ENCODE results near the gene RPS15. TPM values are rescaled to one million over a fixed set of nuclear protein-coding genes. Genes with fewer than 3 reads are reported as not detected.
"Not testable (repeated sequence)": the region's sequence is repeated elsewhere in the genome, so short reads cannot be mapped to it uniquely, and the experiment has no call there.

Gene RPS15
- total RNA-seq, 1 donor from 2014 or later, result 637 TPM

DNA sequence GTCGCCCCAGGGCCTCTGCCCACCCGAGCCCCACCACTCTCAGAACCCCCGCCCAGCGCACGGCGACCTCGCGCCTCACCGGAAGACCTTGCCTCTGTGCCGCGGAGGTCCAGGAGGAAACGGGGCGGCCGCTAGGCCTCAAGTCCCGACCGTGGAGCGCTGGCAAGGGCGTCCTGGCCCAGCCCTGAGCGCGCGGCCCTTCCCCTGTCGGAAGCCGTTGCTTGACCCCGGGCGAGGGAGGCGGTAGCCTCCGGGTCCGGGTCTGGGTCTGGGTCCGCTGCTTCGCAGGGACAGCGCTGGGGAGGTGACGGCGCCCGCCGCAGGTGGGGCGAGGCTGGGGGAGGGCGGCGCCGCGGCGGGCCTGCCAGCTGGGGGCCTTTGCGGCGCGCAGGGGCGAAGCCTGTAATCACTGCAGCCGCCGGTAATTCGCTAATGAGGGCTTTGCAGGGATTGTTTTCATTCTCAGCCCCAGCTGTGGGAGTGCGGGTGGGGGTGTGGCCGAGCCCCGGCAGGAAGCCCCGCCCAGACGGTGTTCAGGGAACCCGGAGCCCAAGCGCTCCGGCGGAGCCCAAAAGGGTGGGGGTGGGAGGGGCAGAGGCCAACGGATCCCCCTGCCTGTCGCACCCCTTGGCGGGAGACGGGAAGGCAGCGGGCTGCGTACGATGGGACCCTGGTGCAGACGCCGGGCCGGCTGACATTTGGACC is 32.3 kb downstream of the RPS15 start:
- DNase-seq, result no peak

DNA sequence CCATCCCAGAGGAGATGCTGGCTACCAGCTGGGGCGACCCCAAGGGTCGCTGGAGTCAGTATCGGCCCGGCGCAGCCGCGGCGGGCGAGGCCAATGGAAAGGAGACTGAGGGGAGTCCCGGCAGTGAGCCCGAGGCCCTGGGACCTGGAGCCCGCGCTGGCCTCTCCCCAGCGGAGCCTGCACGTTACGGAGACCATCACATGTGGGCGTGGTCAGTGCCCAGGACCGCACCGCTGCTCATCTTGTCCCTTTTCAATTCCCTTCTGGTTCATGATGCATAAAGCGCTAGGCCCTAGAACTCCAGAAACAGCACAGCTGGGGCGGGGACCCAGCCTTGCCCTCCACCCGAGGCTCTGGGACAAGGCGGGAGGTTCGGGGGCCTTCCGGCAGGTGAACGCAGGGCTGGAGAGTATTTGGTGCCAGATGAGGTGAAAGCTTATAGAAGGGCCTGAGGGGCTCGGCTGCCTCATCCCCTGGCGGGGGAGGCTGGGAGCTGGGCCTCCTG is 32.9 kb downstream of the RPS15 start:
- no peak for DNase-seq

DNA sequence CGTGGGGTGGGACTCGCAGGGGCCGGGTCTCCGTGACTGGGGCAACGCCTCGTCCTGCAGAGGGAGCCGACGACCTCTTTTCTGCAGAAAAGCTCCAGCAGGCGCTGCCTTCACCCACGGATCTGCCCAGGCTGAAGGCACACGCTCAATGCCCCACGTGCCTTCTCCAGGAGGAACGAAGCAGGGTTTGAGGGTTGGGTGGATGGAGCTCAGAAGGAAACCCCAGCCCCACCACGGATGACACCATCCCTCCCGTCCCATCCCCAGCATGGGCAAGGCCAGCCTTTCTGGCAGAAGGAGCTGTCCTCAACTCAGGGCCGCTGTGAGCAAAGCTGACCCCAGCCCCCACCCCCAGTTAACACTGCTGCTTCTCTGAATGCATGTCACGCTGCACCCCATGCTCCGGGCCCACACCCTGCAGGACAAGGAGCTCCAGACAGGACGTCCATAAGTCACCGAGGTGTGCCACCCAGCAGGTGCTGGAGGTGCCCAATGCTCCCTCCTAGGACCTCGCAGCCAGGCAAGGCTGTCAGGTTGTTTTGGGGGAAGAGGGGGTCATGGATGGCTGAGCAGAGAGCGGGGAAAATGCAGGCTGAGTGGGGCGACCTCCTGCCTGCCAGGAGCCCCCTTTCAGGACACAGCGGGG is 33.4 kb downstream of the RPS15 start:
- no peak for DNase-seq

DNA sequence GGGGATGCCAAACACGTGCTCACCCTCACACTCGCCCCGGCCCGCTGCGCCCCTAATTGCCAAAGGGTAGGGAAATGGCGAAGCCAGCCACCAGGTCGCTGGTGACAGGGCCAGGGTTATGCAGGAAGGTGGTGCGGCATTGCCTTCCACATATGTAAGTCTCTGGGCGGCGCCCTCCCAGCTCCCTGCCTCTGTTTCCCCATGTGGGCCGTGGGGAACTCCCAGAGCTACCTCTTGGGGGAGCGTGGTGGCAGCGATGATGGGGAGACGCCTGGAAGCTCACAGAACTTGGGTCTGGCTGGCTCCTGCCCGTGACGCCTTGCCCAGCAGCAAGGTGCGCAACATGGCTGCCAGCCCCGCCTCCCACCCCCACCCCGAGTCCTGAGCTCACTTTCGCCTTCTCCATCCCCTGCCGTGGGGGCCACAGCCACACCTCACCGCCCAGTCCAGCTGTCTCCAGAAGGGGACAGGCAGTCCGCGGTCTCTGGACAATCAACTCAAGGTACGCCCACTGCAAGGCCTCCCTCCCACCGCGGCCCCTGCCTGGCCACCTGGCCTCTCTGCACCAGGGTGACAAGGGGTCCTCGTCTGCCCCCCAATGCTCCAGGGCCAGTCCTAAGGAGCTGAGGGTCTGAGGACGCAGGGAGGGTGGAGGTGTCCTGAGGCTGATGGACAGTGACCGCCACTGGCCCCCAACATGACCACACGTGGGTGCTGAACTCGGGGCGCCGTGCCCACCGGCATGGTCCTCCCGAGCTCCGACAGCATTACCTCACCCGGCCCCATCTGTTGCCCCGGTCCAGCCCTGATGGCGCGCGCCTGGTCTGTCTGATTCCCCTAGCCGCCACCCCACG is 34.3 kb downstream of the RPS15 start:
- no peak for DNase-seq

DNA sequence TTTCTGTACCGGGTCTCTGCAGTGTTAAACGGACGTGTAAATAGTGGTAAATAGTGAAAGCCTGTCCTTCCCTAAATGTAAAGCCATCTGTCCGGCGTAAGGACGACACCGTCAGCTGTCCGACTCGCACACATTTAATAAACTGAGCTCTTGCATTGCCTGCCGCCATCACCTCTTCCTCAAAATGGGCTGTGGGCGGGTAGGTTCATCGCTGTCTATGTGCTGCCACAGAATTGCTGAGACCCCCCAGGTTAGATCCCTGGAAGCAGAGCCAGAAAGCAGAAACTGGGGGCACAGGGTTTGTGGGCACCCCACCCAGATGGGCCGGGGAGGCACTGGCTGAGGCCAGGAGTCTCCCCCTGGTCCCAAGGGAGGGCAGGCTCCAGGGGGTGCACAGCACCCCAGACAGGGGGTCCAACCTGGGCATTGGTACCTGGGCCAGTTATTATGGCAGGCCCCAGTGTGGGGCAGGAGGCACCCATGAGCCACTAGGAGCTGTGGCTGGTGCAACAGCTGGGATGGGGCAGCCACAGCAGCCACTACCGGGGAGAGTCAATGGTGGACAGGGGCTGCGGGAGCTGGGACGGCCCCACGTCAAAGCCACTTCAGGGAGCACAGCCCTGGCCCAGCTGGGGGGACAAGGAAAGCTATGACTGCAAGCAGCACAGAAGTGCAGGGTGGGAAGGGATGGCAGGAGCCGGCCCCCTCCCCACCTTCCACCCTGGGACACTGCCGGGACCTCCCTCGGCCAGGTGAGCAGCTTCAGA is 35.1 kb downstream of the RPS15 start:
- no peak for DNase-seq

DNA sequence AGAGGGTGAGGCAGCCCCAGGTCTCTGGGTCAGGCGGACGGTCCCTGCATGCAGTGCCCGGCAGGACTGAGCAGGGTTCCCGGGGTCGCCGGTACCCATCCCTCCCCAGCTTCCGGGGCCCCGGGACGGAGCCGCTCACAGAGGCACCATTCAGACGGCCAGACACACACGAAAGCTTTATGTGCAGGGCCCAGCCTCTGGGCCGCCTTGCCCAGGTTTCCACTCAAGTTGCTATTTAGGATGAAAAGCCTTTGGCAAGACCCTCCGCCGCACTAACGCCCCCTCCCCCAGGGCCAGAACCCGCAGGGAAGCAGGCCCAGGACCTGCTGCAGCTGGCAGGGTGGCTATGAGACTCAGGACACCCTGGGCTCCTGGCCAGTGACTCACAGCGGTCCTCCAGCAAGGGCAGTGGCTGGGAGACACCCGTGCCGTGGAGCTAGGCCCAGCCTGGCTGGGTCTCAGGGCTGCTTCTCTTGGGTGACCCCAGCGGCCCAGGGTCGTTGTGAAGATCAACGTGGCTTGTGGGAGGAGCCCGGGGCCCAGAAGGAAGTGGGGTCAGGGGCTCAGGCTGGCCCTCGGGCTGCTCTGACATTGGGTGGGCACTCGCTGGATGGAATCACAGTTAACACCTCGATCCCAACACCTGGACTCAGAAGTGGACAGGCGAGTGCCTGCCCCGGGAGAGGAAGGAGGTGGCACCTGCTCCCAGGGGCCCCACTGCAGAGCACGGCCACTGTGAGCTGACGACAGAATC is 36.0 kb downstream of the RPS15 start:
- no peak for DNase-seq

DNA sequence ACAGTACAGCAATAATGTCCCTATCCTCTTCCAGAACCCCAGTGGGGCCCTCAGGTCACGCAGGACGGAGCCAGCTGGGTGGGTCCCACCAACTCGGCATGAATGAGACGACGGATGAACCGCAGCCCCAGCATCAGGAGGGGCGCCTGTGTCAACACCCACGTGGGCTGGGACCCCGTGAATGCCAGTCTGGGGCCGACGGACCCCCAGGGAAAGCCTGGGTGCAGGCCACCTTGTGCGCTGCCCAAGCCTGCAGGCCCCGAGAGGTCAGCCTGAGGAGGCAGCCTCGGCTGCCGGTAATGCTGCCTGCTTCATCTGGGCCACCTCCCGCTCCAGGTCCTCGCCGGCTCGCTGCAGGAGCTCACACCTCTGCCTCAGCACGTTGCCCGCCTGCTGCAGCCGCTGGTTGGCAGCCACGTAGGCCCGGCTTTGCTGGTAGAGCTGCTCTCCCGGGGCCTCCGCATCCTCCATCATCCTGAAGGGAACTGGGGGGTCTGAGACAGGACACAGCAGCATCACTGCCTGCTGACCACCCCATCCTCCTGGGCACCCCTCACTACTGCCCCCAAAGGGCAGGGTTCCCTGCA is 36.7 kb downstream of the RPS15 start:
- DNase-seq, result no peak

DNA sequence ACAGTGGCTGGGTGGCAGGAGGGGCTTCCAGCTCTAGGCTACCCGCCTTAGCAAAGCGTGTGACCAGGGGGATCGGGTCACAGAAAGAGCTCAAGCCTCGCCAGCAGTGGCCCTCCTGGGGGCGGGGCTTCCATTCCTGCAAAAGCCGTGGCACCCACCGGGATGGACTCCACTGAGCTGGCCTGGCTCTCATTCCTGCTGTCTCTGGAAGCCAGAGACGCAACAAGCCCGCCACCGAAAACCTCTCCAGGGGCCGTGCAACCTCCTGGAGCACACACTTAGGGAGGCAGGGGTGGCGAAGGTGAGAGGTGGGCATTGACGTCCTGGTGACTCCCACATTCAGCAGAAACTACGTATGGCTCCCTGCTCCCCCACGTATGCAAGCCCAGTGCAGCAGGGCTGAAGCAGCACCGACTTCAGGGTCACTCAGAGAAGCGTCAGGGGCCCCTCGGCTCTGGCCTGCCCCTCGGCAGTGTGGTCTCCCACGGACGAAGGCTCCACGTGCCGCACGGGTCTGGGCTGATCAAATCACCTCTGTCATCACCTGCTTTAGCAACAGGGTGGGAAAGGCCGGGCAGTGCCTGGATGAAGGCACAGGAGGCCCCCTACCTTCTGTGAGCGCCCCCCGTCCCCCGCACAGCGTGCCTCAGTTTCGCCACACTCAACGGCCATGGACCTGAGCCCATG is 37.7 kb downstream of the RPS15 start:
- no peak for DNase-seq

DNA sequence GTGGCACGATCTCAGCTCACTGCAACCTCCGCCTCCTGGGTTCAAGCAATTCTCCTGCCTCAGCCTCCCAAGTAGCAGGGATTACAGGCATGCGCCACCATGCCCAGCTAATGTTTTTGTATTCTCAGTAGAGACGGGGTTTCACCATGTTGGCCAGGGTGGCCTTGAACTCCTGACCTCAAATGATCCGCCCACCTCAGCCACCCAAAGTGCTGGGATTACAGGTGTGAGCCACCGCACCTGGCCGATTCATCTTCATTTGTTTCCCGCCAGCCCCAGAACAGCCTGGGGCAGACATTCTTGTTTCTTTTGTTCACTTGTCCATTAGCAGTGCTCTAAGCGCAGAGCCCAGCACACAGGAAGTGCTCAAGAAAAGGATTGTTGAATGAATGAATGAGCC is 38.9 kb downstream of the RPS15 start:
- not testable (repeated sequence) for DNase-seq

DNA sequence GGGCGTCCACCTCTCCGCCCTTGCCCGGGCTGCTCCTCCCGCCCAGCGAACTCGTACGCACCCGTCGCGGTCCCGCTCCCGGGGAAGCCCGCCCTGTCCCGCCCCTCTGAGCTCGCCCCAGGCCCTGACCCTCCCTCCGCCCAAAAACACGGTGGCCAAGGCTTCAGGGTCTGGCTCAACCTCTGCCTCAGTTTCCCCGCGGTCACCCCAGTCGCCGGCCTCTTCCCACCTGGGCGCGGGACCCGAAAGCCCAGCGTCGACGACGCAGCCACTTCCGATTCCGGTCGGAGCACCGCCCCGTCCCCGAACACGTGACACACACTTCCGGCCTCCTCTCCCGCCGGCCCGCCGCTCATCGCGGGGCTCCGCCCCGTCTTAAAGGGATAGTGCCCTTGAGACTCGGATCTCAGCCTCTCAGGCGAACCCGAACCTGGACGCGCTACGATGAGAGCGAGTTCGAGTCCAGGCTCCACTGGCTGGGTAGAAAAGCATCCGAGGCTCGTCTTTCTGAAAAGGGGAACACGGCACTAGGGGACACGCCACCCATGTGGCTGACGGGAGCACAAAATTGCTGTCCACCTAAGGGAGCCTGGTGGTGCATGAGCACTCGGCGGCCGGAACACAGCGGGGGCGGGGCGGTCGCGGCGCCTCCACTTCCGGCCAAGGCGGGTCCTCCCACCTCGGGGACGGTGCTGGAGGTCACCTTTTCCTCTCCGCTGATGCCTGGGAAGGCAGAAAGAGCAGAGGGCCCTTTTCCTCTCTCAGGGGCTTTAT is 40.9 kb downstream of the RPS15 start, which contains the start of gene C19orf25:
C19orf25 (minus strand) TSS at position 282 of the 774 bp plus-strand sequence. CDS start 312 bp downstream, outside the sequence.
- DNase-seq, result peak; percentile 95

DNA sequence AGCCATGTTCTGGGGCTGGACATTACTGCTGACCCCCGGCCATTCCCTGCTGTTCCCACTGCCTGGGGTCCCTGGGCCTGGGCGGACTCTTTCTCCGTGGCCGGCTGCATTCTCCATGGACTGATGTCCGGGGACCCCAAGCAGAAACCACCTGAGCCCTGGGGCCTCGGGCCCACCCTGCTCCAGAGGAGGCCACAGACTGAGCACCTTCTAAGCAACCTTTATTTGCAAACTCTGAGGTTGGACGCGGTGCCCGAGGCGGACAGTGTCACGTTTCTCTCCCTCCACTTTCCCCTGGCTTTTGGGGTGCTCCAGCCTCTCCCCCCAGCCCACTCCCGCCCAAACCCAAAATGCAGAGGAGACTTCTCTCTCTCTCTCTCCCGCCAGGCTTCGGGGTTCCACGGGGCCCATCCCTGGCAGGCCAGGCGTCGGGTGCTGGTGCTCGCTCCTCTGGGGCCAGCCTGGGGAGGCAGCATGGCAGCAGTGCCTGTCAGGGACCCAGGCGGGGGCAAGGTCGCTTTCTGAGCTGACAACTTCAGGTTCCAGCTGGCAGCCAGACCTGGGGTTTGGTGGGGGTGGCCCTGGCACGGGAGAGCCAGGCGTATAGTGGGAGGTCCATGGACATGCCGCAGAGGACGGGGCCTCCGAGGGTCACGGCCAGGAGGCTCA is 43.2 kb downstream of the RPS15 start:
- DNase-seq, result no peak

DNA sequence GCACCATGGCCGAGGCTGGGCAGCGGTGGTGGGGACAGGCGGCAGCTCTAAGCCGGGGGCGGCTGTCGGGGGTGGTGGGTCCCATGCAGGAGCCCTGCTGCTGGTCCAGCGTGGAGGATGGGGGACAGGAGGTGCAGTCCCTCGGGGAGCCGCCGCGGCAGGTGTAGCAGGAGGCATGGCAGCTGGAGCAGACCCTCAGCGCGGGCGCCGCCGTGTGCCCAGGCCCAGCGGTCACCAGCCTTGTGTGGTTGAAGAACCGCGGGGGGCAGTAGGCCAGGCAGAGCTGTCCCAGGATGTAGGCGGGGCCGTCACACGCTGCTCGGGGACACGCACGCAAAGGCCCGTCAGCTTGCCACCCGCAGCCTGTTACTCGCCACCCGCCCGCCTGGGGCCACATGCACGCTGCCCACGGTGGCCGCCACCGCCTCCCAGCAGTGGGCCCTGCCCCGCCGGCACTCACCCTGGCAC is 43.7 kb downstream of the RPS15 start:
- DNase-seq, result no peak

DNA sequence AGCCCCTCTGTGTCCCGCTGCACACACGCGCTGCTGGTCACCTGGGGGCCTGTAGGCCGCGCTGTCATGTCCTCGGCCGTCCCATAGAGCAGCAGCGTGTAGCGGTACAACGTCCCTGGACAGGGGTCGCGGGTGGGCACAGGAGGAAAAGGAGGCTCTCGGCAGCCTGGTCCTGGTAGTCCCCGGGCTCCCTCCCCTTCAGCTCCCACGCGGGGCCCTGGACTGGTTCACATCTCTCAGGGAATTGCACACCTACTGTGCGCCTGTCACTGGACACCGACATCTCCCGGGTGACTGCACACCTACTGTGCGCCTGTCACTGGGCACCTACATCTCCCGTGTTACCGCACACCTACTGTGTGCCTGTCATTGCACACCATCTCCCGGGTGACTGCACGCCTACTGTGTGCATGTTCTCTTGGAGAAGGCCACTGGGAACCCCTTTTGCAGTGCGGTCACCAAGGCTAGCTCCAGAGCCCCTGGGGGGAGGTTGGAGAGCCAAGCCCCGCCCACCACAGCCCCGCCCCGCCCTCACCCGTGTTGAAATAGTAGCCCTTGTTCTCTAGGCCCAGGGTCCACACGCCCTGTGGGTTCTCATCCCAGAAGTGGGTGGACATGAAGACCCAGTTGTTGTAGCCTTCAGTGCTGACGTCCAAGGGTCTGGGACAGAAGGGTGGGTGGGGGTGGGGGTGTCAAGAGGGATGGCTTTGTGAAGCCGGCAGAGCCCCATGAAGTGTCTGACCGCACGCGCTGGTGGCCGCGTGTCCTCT is 44.4 kb downstream of the RPS15 start:
- no peak for DNase-seq

DNA sequence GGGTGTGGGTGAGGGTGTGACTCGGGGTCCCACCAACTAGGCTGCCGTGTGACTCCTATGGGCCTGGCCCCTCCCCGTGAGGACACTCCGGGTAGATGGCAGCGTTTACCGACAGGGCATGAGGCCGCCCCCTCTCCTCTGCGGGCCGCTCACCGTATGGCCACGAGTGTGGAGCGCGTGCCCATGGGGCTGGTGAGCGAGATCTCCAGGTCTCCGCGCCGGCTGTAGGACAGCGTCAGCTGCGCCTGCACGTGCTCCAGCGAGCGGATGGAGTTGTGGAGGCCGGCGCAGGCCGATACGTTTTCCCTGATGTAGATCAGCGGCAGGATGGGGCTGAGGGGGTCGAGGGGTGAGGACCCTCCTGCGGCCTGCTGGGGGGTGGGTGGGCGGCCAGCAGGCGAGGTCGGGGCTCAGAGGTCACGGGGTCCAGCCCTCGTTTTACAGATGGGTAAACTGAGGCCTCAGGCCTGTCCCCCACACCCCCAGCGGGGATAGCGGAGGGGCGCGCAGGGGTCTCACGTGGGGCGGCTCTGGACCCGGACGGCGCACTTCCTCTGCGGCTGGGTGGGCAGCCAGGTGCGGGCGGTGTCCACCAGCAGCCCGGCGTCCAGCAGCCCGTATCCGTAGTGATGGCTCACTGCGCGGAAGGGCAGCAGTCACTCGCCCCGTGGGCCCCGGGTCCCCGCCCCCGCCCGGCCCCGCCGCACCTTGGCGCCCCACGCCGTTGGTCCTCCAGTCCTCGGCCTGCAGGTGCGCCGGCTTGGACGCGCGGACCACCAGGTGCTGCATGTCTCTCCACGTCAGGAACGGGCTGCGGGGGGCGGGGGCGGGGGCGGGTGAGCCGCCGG is 45.2 kb downstream of the RPS15 start:
- DNase-seq, result no peak

DNA sequence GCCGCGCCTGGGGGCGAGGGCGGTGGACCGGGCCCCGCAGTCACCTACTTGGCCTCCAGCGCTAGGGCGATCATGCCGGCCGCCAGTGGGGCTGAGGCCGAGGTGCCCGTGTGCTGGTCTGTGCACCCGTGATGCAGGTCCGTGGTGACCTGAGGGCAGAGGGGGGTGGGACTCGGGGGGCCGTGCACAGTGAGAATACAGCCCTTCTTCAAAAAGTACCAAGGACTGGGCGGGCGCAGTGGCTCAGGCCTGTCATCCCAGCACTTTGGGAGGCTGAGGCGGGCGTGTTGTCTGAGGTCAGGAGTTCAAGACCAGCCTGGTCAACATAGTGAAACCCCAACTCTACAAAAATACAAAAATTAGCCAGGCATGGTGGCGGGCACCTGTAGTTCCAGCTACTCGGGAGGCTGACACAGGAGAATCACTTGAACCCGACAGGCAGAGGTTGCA is 45.8 kb downstream of the RPS15 start:
- DNase-seq, result no peak

DNA sequence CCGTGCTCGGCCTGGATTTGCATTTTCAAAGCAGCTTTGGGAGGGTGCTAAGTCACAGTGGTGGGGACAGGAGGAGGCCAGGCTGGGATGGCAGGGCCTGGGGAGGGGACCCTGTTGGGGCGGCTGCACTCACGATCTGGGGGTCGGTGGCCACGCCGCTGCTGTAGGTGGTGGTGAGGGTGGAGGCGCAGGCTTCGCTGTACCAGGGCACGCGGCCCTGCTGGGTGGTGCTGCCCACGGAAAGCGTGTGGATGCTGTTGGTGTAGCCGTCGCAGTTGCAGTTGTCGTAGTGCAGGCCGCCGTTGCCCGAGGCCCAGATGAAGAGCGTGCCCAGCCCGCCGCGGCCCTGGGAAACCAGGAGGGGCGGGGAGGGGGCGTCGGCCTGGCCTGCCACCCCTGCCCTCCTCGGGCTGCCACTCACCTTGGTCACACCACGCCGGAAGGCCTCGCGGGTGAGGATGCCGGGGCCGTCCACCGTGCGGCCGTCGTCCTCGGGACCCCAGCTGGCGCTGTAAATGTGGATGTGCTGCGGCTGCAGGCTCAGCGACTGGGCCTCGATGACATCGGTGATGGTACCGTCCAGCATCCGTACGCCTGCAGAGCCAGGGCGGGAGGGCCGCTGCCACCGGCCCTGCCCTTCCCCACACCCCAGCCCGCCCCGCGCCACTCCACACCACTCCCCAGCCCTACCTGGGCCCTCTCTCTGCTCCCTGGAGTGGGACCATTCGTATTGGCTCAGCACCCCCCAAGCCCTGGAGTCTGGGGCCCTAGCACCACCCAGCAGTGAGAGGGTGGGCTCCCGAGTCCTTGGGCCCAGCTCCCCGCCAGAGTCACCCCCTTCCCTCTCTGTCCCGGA is 48.8 kb downstream of the RPS15 start:
- DNase-seq, result no peak
